ENCODE measurements around the gene ABHD8.

GRCh38 chr19:17296976-17297375, 6.2 kb downstream of the ABHD8 start:
- TF ChIP-seq CTCF (conservative IDR thresholded peaks at IDR 0.05) (no peak), ZFX (IDR thresholded peaks at IDR 0.05) (no peak)

Measured in C4-2B (cell line).